HepG2 (cell line): ENCODE results near the gene ATP8B4. TPM values are rescaled to one million over a fixed set of nuclear protein-coding genes. Genes with fewer than 3 reads are reported as not detected.

ENCODE experiments used
- ATAC-seq: fragments of 200-7000 bp; cut with Tn5 transposase; 3 replicates; pipeline ENCODE4 v1.9.1; 2020; ENCODE audit warnings: mild to moderate bottlenecking, moderate library complexity
- BruUV-seq: library from RNA; stranded (reverse); fragments of 400-500 nt; replicated peaks from 2 replicates; lab custom pipeline; 2021; lab: Mats Ljungman, UMichigan
- CTCF ChIA-PET: fragments of 300-600 bp; formaldehyde crosslinking; extraction: SDS; loops from one replicate; lab custom pipeline; 2021; ENCODE audit warnings: low total read pairs, inconsistent platforms, low intra/inter-chr PET ratio; lab: Yijun Ruan, JAX
- POLR2A ChIA-PET: fragments of 350-600 bp; sonication (Branson Sonifier 250); formaldehyde crosslinking; loops from one replicate; lab custom pipeline; 2020; ENCODE audit warnings: antibody characterized with exemption, inconsistent platforms; lab: Yijun Ruan, JAX
- DNase-seq: peaks from one replicate; pipeline ENCODE4 v3.0.0-alpha.2; 2015; ENCODE audit warnings: low spot score
- FAIRE-seq: peaks from 3 replicates; lab custom pipeline; 2011; peaks lifted over from hg19 to GRCh38; lab: Jason Lieb, UNC
- H2AFZ ChIP-seq: one replicate; pipeline ENCODE4 v1.6.1; 2011; ENCODE audit warnings: low read length, inconsistent platforms
- H3K27ac ChIP-seq: fragments of 300-600 bp; 3 replicates; pipeline ENCODE4 v1.8.0; 2011; ENCODE audit warnings: mixed run types, mild to moderate bottlenecking, mixed read lengths, low read length, inconsistent platforms; ENCODE audit not compliant: insufficient read depth; ENCODE audit errors: extremely low read length
- H3K27me3 ChIP-seq, 2 experiments: fragments of 200-600 bp in 1 of 2; 2 replicates in 1 of 2; 3 replicates in 1 of 2; pipeline versions ENCODE4 v1.6.0 to v1.8.0; 2011; ENCODE audit warnings: low read length in 2 of 2, mild to moderate bottlenecking in 2 of 2, moderate library complexity in 2 of 2, inconsistent platforms in 1 of 2; ENCODE audit not compliant: insufficient read depth in 2 of 2, control insufficient read depth in 1 of 2
- H3K36me3 ChIP-seq, 2 experiments: fragments of 200-600 bp in 1 of 2; replicated peaks in 1 of 2; 2 replicates in 1 of 2; 3 replicates in 1 of 2; pipeline versions ENCODE4 v1.5.1 to v1.8.0; 2011; ENCODE audit warnings: low read length in 2 of 2, inconsistent platforms in 1 of 2; ENCODE audit not compliant: insufficient read depth in 2 of 2, control insufficient read depth in 1 of 2
- H3K4me1 ChIP-seq: 2 replicates; pipeline ENCODE4 v1.5.1; 2012; ENCODE audit warnings: low read length, inconsistent platforms; ENCODE audit not compliant: insufficient read depth
- H3K4me2 ChIP-seq: 2 replicates; pipeline ENCODE4 v1.6.0; 2011; ENCODE audit warnings: low read depth, low read length, inconsistent platforms
- H3K4me3 ChIP-seq, 3 experiments: fragments of 200-600 bp in 1 of 3; sonication (generic), shearing (Covaris generic) in 1 of 3; replicated peaks in 1 of 3; 2 replicates each; pipeline ENCODE4 v1.5.1; 2011 to 2016; ENCODE audit warnings: low read length in 3 of 3, inconsistent platforms in 2 of 3, low read depth in 2 of 3, mild to moderate bottlenecking in 2 of 3, control low read depth in 1 of 3, mixed read lengths in 1 of 3; ENCODE audit not compliant: insufficient read depth in 1 of 3
- H3K79me2 ChIP-seq: one replicate; pipeline ENCODE4 v1.6.1; 2011; ENCODE audit warnings: low read length, inconsistent platforms; ENCODE audit not compliant: insufficient read depth
- H3K9ac ChIP-seq: 2 replicates; pipeline ENCODE4 v1.6.0; 2011; ENCODE audit warnings: mild to moderate bottlenecking, low read depth, low read length, inconsistent platforms; ENCODE audit not compliant: insufficient read depth
- H3K9me3 ChIP-seq: 2 replicates; pipeline ENCODE4 v1.5.1; 2012; ENCODE audit warnings: mild to moderate bottlenecking, low read length
- H4K20me1 ChIP-seq: 2 replicates; pipeline ENCODE4 v1.6.0; 2011; ENCODE audit warnings: inconsistent platforms, mild to moderate bottlenecking, low read length, moderate library complexity; ENCODE audit not compliant: insufficient read depth
- CCAR2 ChIP-seq: fragments of 200-400 bp; formaldehyde crosslinking; optimal IDR thresholded peaks from 2 replicates; pipeline ENCODE3; 2018; ENCODE audit warnings: low read depth, mild to moderate bottlenecking, low read length, moderate library complexity
- CREBL2 ChIP-seq: sonication (generic); formaldehyde crosslinking; IDR thresholded peaks from 2 replicates; pipeline ENCODE4 v1.8.1; 2023; ENCODE audit warnings: missing genetic modification reagents, mild to moderate bottlenecking, borderline replicate concordance
- CTCF ChIP-seq: sonication (generic); formaldehyde crosslinking; IDR thresholded peaks from 2 replicates; pipeline ENCODE4 v1.5.0; 2020; ENCODE audit warnings: mild to moderate bottlenecking, missing genetic modification reagents, moderate library complexity
- DMAP1 ChIP-seq: IDR thresholded peaks from 2 replicates; pipeline ENCODE4 v1.6.1; 2016
- E2F2 ChIP-seq: sonication (generic); formaldehyde crosslinking; IDR thresholded peaks from 2 replicates; pipeline ENCODE4 v1.4.0; 2020; ENCODE audit warnings: missing genetic modification reagents, borderline replicate concordance
- EEA1 ChIP-seq: sonication (generic); formaldehyde crosslinking; IDR thresholded peaks from 2 replicates; pipeline ENCODE4 v1.5.1; 2020; ENCODE audit warnings: mild to moderate bottlenecking, missing genetic modification reagents, borderline replicate concordance
- MYC ChIP-seq: sonication (generic); formaldehyde crosslinking; IDR thresholded peaks from 2 replicates; pipeline ENCODE4 v1.9.0; 2021; ENCODE audit warnings: missing genetic modification reagents, borderline replicate concordance
- REXO4 ChIP-seq: sonication (generic); formaldehyde crosslinking; IDR thresholded peaks from 2 replicates; pipeline ENCODE4 v1.8.0; 2022; ENCODE audit warnings: missing genetic modification reagents, mild to moderate bottlenecking, borderline replicate concordance
- ZFP90 ChIP-seq: sonication (generic); formaldehyde crosslinking; IDR thresholded peaks from 2 replicates; pipeline ENCODE4 v1.8.0; 2022; ENCODE audit warnings: missing genetic modification reagents, mild to moderate bottlenecking, inconsistent platforms, borderline replicate concordance
- ZNF337 ChIP-seq: sonication (generic); formaldehyde crosslinking; IDR thresholded peaks from 2 replicates; pipeline ENCODE4 v1.5.1; 2020; ENCODE audit warnings: missing genetic modification reagents, low read depth, mild to moderate bottlenecking, borderline replicate concordance
- ZNF430 ChIP-seq: sonication (generic); formaldehyde crosslinking; IDR thresholded peaks from 2 replicates; pipeline ENCODE4 v1.9.0; 2021; ENCODE audit warnings: mild to moderate bottlenecking, missing genetic modification reagents
- ZNF646 ChIP-seq: sonication (generic); formaldehyde crosslinking; IDR thresholded peaks from 2 replicates; pipeline ENCODE4 v1.9.0; 2021; ENCODE audit warnings: mild to moderate bottlenecking, missing genetic modification reagents
- ZNF800 ChIP-seq: sonication (generic); formaldehyde crosslinking; IDR thresholded peaks from 2 replicates; pipeline ENCODE4 v1.4.0; 2020; ENCODE audit warnings: missing genetic modification reagents
- WGBS: methylation state at CpG from one replicate; pipeline ENCODE4 v1.1.6; 2017; ENCODE audit warnings: low lambda C conversion rate; 5-methylcytosine and 5-hydroxymethylcytosine counted together
- in situ Hi-C: cut with HindIII; loops from 2 replicates; pipeline ENCODE4 v1.10.0; 2017; ENCODE audit warnings: low pct_unique_long_range_greater_than_20kb; ENCODE audit not compliant: extremely low pct_ligation_motif_present
- intact Hi-C: fragments of 100-400 bp; cut with micrococcal nuclease; formaldehyde crosslinking; loops from one replicate; pipeline ENCODE4 v1.10.0; 2022; ENCODE audit not compliant: unreplicated experiment
- polyA plus RNA-seq, 8 experiments: library from polyadenylated mRNA; depleted of rRNA in 3 of 8; stranded (reverse) in 7 of 8; unstranded in 1 of 8; fragments of >200 nt; fragmentation: Illumina TruSeq in 4 of 8; extraction: Trizol in 4 of 8; gene quantifications; 2 replicates each; pipeline versions ENCODE4 v1.2.1 to v1.2.3, GENCODE V29; 2011 to 2016; ENCODE audit warnings: low read depth in 4 of 8, missing spikeins in 1 of 8, mixed read lengths in 1 of 8; ENCODE audit not compliant: insufficient read depth in 1 of 8
- total RNA-seq, 5 experiments: library from RNA; depleted of rRNA; stranded (reverse); fragments of >200 nt; fragmentation: Illumina TruSeq; extraction: Trizol; gene quantifications; 2 replicates each; pipeline ENCODE4 v1.2.3, GENCODE V29; 2016; ENCODE audit warnings: low read depth in 1 of 5

ATP8B4 gene
- total and polyA plus RNA-seq, 2 of the 13 experiments (the other 11 are each of a cell fraction or from before 2014, with no cell fraction given) = 0.24 to 0.69 TPM

- H3K9ac ChIP-seq = no peak overlapping the region
- H3K9me3 ChIP-seq = no peaks in the 10 kb centered on the region
- H3K4me2 ChIP-seq = no peak overlapping the region
- no peaks in the 10 kb centered on the region for H3K36me3 ChIP-seq
- H3K27ac ChIP-seq = no peak overlapping the region
- H2AFZ ChIP-seq = no peak overlapping the region
- H3K27me3 ChIP-seq = no peaks in the 10 kb centered on the region
- no peaks in the 10 kb centered on the region for H3K79me2 ChIP-seq
- H3K4me1 ChIP-seq = no peaks in the 10 kb centered on the region
- BruUV-seq = no TSS peak
- WGBS = 47% methylated on average over 3 of the region's 3 CpGs
- DNase-seq (no peak), ATAC-seq (no peak), FAIRE-seq (no peak)
- intact Hi-C loops = no loop called here
- no peak overlapping the region for H3K4me3 ChIP-seq
- ChIA-PET CTCF (no interaction called here), POLR2A (no interaction called here)
- H4K20me1 ChIP-seq = no peaks in the 10 kb centered on the region
- in situ Hi-C loops = no loop called here
- TF ChIP-seq ZNF800 = no peak
- no peak for TF ChIP-seq MYC (CRISPR knock-in tag)
- no peak for TF ChIP-seq ZNF337 (CRISPR knock-in tag)
- no peak for TF ChIP-seq ZNF646 (CRISPR knock-in tag)
- no peak for TF ChIP-seq CREBL2
- no peak for TF ChIP-seq REXO4
- no peak for TF ChIP-seq DMAP1 (CRISPR knock-in tag)
- no peak for TF ChIP-seq ZNF430 (CRISPR knock-in tag)
- TF ChIP-seq EEA1 = no peak
- TF ChIP-seq E2F2 (CRISPR knock-in tag) = no peak
- TF ChIP-seq CCAR2 = no peak
- TF ChIP-seq CTCF = no peak
- no peak for TF ChIP-seq ZFP90 (CRISPR knock-in tag)
Observed at GRCh38 chr15:49989498-49989897, 129.5 kb downstream of the ATP8B4 start.
